Endothelial cell of umbilical vein (primary cell): ENCODE results near the gene ZFY.

Source experiments
- MYC ChIP-seq: IDR thresholded peaks from one replicate; pipeline ENCODE4 v1.6.1; 2011; ENCODE audit warnings: mild to moderate bottlenecking, low read depth, low read length
- POLR2A ChIP-seq: IDR thresholded peaks from 2 replicates; pipeline ENCODE4 v1.6.1; 2012; ENCODE audit warnings: low read depth, mild to moderate bottlenecking, control low read depth, low read length
- POLR2AphosphoS5 ChIP-seq: IDR thresholded peaks from 2 replicates; pipeline ENCODE4 v1.6.1; 2012; ENCODE audit warnings: low read depth, mild to moderate bottlenecking, control low read depth, low read length, moderate library complexity; ENCODE audit not compliant: insufficient read depth
- TF ChIP-seq, protein P1 (sequence below), 2 donors: IDR thresholded peaks; 1 replicate in 1 of 2; 2 replicates in 1 of 2; pipeline ENCODE4 v1.5.1; 2011; ENCODE audit warnings: low read length in 2 of 2, mild to moderate bottlenecking in 2 of 2, moderate library complexity in 2 of 2, control low read depth in 1 of 2, inconsistent platforms in 1 of 2, low read depth in 1 of 2; ENCODE audit not compliant: insufficient read depth in 1 of 2; ENCODE audit errors: extremely low read depth in 1 of 2
- TF ChIP-seq, protein P2 (sequence below): IDR thresholded peaks from 2 replicates; pipeline ENCODE4 v1.6.1; 2011; ENCODE audit not compliant: insufficient read depth, insufficient read length

DNA sequence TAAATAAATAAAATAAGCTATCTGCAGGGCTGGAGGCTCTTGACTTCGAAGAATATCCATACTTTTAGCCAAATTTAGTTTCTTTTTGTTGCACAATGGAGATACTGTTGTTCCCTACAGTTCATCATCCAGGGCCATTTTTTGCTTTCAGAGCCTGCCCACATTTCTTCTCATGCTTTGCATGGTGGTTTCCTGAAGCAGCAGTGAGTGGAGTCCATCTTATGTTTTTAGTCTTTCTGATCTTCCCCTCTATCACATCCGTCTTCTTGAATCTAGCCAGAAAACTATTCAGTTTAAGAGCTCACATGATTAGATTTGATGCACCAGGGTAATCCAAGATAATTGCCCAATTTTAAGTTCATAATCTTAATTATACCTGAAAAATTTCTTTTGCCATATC, 19.6 kb downstream of the ZFY start:
- TF ChIP-seq, protein P1, sequence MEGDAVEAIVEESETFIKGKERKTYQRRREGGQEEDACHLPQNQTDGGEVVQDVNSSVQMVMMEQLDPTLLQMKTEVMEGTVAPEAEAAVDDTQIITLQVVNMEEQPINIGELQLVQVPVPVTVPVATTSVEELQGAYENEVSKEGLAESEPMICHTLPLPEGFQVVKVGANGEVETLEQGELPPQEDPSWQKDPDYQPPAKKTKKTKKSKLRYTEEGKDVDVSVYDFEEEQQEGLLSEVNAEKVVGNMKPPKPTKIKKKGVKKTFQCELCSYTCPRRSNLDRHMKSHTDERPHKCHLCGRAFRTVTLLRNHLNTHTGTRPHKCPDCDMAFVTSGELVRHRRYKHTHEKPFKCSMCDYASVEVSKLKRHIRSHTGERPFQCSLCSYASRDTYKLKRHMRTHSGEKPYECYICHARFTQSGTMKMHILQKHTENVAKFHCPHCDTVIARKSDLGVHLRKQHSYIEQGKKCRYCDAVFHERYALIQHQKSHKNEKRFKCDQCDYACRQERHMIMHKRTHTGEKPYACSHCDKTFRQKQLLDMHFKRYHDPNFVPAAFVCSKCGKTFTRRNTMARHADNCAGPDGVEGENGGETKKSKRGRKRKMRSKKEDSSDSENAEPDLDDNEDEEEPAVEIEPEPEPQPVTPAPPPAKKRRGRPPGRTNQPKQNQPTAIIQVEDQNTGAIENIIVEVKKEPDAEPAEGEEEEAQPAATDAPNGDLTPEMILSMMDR (IDR thresholded peaks at IDR 0.05; ENCODE audit: extremely low read depth in 1 of 2, insufficient read depth in 1 of 2, low read depth in 1 of 2, low read length in 2 of 2), result no peak
- TF ChIP-seq POLR2AphosphoS5 (no peak), MYC (no peak), POLR2A (no peak)
- TF ChIP-seq, protein P2, sequence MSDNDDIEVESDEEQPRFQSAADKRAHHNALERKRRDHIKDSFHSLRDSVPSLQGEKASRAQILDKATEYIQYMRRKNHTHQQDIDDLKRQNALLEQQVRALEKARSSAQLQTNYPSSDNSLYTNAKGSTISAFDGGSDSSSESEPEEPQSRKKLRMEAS, result no peak
